Cardiac fibroblast (primary cell): ENCODE data around the gene CDH9.

ENCODE experiments used
- DNase-seq, 2 donors: peaks; one replicate each; pipeline versions ENCODE4 v3.0.0 to v3.0.0-alpha.2; 2010; ENCODE audit warnings: low read depth in 2 of 2
- H3K4me3 ChIP-seq, 2 donors: replicated peaks in 1 of 2; 1 replicate in 1 of 2; 2 replicates in 1 of 2; pipeline ENCODE4 v1.5.1; 2011; ENCODE audit warnings: low read depth in 2 of 2, low read length in 2 of 2, mild to moderate bottlenecking in 2 of 2, moderate library complexity in 1 of 2
- CTCF ChIP-seq: IDR thresholded peaks from one replicate; pipeline ENCODE4 v1.5.1; 2011; ENCODE audit warnings: low read depth, mild to moderate bottlenecking, low read length, inconsistent platforms

Gene CDH9

DNA sequence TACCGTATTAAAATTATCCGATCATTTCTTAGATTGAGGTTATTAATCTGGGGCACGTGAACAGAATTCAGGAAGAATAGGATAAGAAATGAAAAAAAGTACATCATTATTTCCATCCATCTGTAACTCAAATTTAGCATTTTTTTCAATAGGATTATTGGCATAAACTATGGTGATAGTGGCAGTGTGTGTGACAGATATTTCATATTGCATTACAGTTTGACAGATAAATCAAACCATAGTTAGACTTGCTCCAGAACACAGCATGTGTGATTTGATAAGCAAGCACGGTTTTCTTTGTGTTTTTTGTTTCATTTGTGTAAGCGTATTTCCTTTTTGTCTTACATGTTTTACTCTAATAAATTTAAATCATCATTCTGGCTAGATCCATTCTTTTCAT lies 155.0 kb downstream of the CDH9 start:
- no peak for TF ChIP-seq CTCF
- no peak overlapping the region for H3K4me3 ChIP-seq
- no peak for DNase-seq

- no peak for TF ChIP-seq CTCF
- no peak for DNase-seq
- H3K4me3 ChIP-seq: no peak overlapping the region
These were observed 156.5 kb downstream of the CDH9 start for GRCh38 chr5:26881901-26882300.

DNA sequence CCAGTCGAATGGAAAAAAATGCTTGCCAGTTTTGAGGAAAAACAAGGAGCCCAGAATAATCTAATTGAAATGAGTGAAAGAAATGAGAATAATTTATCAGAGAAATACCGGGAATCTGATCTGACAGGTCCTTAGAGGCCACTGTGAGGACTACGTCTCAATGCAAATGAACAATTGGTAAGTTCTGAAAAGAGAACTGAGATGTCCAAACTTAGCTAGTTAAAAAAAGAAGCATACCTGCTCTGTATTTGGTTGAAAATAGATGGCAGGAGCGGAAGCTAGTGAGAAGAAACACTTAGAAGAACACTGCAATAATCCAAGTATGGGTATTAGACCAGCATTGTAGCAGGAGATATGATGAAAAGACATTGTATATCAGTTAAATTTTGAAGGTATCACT lies 161.2 kb downstream of the CDH9 start:
- no peak overlapping the region for H3K4me3 ChIP-seq
- no peak for DNase-seq
- TF ChIP-seq CTCF: no peak

DNA sequence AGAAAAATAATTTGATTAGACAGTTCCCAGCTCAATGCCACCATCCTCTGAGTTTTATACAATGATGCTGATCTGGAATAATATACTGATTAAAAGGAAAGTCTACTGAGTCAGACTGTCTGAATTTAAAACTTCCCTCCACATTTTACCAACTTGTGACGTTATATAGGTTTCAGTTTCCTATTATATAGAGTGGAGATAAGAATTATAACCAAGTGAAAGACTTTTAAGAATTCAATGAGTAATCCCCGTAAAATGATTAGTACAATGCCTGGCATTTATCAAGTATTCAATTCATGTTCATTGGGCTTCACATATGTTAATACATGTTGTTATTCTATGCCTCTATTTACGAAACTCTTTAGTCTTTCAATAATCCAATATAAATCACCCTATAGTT lies 166.0 kb downstream of the CDH9 start:
- H3K4me3 ChIP-seq: no peak overlapping the region
- TF ChIP-seq CTCF: no peak
- no peak for DNase-seq

- H3K4me3 ChIP-seq: no peak overlapping the region
- DNase-seq: no peak
- TF ChIP-seq CTCF: no peak
These were observed 168.6 kb downstream of the CDH9 start for GRCh38 chr5:26869781-26870180.

GRCh38 chr5:26868504-26868903 lies 169.9 kb downstream of the CDH9 start:
- TF ChIP-seq CTCF: no peak
- H3K4me3 ChIP-seq: no peak overlapping the region
- DNase-seq: no peak

- no peak overlapping the region for H3K4me3 ChIP-seq
- no peak for DNase-seq
- TF ChIP-seq CTCF: no peak
These were observed 174.3 kb downstream of the CDH9 start for GRCh38 chr5:26864061-26864460.
